ENCODE data around the gene CYTH1. TPM values are rescaled to one million over a fixed set of nuclear protein-coding genes. Genes with fewer than 3 reads are reported as not detected.

The CYTH1 gene
- total RNA-seq, 1 donor from 2014 or later = 25.0 TPM

DNA sequence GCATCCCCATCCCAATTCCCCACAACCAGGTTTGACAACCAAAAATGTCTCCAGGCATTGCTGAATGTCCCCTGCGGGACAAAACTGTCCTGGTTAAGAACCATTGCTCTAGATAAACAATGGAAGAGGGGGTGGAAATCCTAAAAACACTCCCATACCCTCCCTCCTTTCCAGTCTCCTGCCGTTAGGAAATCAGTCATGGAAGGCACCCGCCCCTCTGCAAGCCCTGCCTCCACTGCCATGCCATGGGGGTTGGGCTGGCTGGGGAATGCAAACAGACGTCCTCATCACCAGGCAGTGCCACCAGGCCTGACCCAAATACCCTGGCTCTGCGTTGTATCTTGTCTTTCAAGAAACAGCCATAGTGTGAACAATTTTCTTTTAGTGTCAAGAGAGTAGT is 57.5 kb downstream of the CYTH1 start:
- H3K4me3 Mint-ChIP-seq (ENCODE audit: unreplicated experiment) = no peak overlapping the region
- no peaks in the 10 kb centered on the region for H3K9me3 Mint-ChIP-seq (ENCODE audit: unreplicated experiment)

DNA sequence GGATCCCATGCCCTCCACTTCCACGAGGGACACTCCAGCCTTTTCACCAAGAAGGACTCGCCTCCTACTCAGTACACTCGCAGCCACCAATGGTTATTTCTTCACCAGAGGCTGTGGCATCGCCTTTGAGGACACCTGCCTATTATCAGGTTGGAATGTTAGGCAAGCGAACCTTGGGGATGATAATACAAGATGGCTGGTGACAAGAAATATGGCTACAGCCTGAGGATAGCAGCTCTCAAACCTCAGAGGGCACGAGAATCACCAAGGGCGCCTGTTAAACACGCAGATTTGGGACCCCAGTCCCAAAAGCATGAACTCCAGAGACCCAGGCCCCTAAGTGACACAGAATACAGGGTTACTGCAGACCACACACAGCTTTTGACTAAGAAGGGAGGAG is 58.1 kb downstream of the CYTH1 start:
- Histone ChIP-seq H3K4me2 (ENCODE audit: low read length) (peak overlapping the region; percentile 84), H3K27ac (ENCODE audit: low read depth, low read length) (no peak overlapping the region), H3K4me3 (ENCODE audit: insufficient read depth, low read depth, low read length) (no peak overlapping the region), H3K36me3 (ENCODE audit: insufficient read depth, low read length) (no peaks in the 10 kb centered on the region), H2AFZ (ENCODE audit: low read depth, low read length) (no peak overlapping the region), H3K27me3 (ENCODE audit: insufficient read depth, low read length) (no peaks in the 10 kb centered on the region), H3K9ac (ENCODE audit: low read length) (no peak overlapping the region), H4K20me1 (ENCODE audit: insufficient read depth, low read length) (peaks cover 80% of the 10 kb centered on the region), H3K9me3 (ENCODE audit: insufficient read depth, low read depth, low read length) (no peaks in the 10 kb centered on the region), H3K4me1 (ENCODE audit: insufficient read depth, low read length) (peaks cover 11% of the 10 kb centered on the region), H3K79me2 (ENCODE audit: insufficient read depth, low read length) (peaks cover 53% of the 10 kb centered on the region)
- Mint-ChIP-seq H3K4me3 (ENCODE audit: unreplicated experiment) (no peak overlapping the region), H3K27me3 (ENCODE audit: low read depth, unreplicated experiment) (no peaks in the 10 kb centered on the region), H3K4me1 (ENCODE audit: low read depth, unreplicated experiment) (peaks cover 31% of the 10 kb centered on the region), H3K36me3 (ENCODE audit: low read depth, unreplicated experiment) (peaks cover 3% of the 10 kb centered on the region), H3K9me3 (ENCODE audit: unreplicated experiment) (no peaks in the 10 kb centered on the region), H3K27ac (ENCODE audit: unreplicated experiment) (no peak overlapping the region)
- TF ChIP-seq, protein P1, sequence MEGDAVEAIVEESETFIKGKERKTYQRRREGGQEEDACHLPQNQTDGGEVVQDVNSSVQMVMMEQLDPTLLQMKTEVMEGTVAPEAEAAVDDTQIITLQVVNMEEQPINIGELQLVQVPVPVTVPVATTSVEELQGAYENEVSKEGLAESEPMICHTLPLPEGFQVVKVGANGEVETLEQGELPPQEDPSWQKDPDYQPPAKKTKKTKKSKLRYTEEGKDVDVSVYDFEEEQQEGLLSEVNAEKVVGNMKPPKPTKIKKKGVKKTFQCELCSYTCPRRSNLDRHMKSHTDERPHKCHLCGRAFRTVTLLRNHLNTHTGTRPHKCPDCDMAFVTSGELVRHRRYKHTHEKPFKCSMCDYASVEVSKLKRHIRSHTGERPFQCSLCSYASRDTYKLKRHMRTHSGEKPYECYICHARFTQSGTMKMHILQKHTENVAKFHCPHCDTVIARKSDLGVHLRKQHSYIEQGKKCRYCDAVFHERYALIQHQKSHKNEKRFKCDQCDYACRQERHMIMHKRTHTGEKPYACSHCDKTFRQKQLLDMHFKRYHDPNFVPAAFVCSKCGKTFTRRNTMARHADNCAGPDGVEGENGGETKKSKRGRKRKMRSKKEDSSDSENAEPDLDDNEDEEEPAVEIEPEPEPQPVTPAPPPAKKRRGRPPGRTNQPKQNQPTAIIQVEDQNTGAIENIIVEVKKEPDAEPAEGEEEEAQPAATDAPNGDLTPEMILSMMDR (IDR thresholded peaks at IDR 0.05; ENCODE audit: insufficient read depth, low read depth, low read length) = no peak
- TF ChIP-seq EZH2 (IDR thresholded peaks at IDR 0.05; ENCODE audit: insufficient read depth, low read length) = no peak
- FAIRE-seq (no peak), DNase-seq (ENCODE audit: low read depth) (no peak)

More for the DNA sequence above, 57.5 kb downstream of the CYTH1 start:
- no peak overlapping the region for H3K4me2 ChIP-seq (ENCODE audit: low read length)
- H3K27me3 Mint-ChIP-seq (ENCODE audit: low read depth, unreplicated experiment) = no peaks in the 10 kb centered on the region
- peaks cover 57% of the 10 kb centered on the region for H3K79me2 ChIP-seq (ENCODE audit: insufficient read depth, low read length)
- H3K4me1 ChIP-seq (ENCODE audit: insufficient read depth, low read length) = peaks cover 11% of the 10 kb centered on the region
- peaks cover 37% of the 10 kb centered on the region for H3K4me1 Mint-ChIP-seq (ENCODE audit: low read depth, unreplicated experiment)
- H3K9ac ChIP-seq (ENCODE audit: low read length) = no peak overlapping the region
- H3K36me3 ChIP-seq (ENCODE audit: insufficient read depth, low read length) = no peaks in the 10 kb centered on the region
- H3K36me3 Mint-ChIP-seq (ENCODE audit: low read depth, unreplicated experiment) = peaks cover 3% of the 10 kb centered on the region
- no peaks in the 10 kb centered on the region for H3K27me3 ChIP-seq (ENCODE audit: insufficient read depth, low read length)
- H3K4me3 ChIP-seq (ENCODE audit: insufficient read depth, low read depth, low read length) = no peak overlapping the region
- FAIRE-seq = no peak
- no peak overlapping the region for H3K27ac Mint-ChIP-seq (ENCODE audit: unreplicated experiment)
- TF ChIP-seq, protein P1 (IDR thresholded peaks at IDR 0.05; ENCODE audit: insufficient read depth, low read depth, low read length) = no peak
- no peak for TF ChIP-seq EZH2 (IDR thresholded peaks at IDR 0.05; ENCODE audit: insufficient read depth, low read length)
- H2AFZ ChIP-seq (ENCODE audit: low read depth, low read length) = no peak overlapping the region
- no peaks in the 10 kb centered on the region for H3K9me3 ChIP-seq (ENCODE audit: insufficient read depth, low read depth, low read length)
- no peak overlapping the region for H3K27ac ChIP-seq (ENCODE audit: low read depth, low read length)
- peaks cover 80% of the 10 kb centered on the region for H4K20me1 ChIP-seq (ENCODE audit: insufficient read depth, low read length)
- DNase-seq (ENCODE audit: low read depth) = no peak

DNA sequence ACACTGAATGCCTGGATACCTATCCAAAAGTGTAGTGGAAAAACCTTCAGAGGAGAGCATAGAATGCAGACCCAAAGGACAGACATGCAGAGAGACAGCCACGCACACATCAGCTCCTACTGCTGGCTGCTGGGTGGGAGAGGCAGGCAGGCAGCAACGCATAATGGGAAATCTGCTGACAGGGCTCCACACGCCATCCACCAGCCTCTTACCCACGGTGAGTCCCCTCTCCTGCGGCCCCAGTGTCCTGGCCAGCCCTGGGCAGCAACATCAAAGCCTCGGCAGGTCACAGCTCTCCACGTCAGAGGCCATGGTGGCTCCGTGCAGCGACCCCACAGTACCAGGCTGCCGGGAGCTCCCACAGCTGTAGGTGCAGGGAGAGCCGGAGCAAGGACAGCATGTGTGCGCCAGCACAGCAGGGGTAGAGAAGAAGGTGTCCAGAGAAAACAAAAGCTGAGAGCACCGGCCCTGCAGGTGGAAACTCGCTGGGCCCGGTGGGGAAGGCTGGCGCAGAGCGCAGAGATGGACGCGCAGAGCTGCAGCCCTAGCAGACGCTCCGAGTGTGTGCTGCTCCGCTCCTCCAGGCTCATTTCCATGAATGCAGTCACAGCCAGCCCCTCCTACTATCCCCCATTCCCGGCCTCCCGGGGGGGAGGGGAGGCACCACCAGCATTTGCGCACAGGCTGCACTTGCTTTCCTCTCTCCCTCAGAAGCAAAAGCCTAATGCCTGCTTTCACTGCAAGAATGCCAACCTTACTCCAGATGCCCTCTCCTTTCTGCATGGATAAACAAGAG is 58.9 kb downstream of the CYTH1 start:
- H3K27ac Mint-ChIP-seq (ENCODE audit: unreplicated experiment) = peak overlapping the region; percentile 83
- peak; percentile 16 for DNase-seq (ENCODE audit: low read depth)
- TF ChIP-seq, protein P1 (IDR thresholded peaks at IDR 0.05; ENCODE audit: insufficient read depth, low read depth, low read length) = no peak

More for the DNA sequence above, 58.9 kb downstream of the CYTH1 start:
- Histone ChIP-seq H3K79me2 (ENCODE audit: insufficient read depth, low read length) (peaks cover 52% of the 10 kb centered on the region), H3K4me1 (ENCODE audit: insufficient read depth, low read length) (peaks cover 11% of the 10 kb centered on the region), H4K20me1 (ENCODE audit: insufficient read depth, low read length) (peaks cover 87% of the 10 kb centered on the region), H3K4me2 (ENCODE audit: low read length) (peak overlapping the region; percentile 84), H2AFZ (ENCODE audit: low read depth, low read length) (no peak overlapping the region), H3K9me3 (ENCODE audit: insufficient read depth, low read depth, low read length) (no peaks in the 10 kb centered on the region), H3K36me3 (ENCODE audit: insufficient read depth, low read length) (no peaks in the 10 kb centered on the region), H3K4me3 (ENCODE audit: insufficient read depth, low read depth, low read length) (peak overlapping the region; percentile 45), H3K9ac (ENCODE audit: low read length) (no peak overlapping the region), H3K27me3 (ENCODE audit: insufficient read depth, low read length) (no peaks in the 10 kb centered on the region), H3K27ac (ENCODE audit: low read depth, low read length) (no peak overlapping the region)
- peaks cover 3% of the 10 kb centered on the region for H3K36me3 Mint-ChIP-seq (ENCODE audit: low read depth, unreplicated experiment)
- FAIRE-seq = no peak
- peak overlapping the region; percentile 46 for H3K4me3 Mint-ChIP-seq (ENCODE audit: unreplicated experiment)
- no peaks in the 10 kb centered on the region for H3K9me3 Mint-ChIP-seq (ENCODE audit: unreplicated experiment)
- H3K4me1 Mint-ChIP-seq (ENCODE audit: low read depth, unreplicated experiment) = peaks cover 30% of the 10 kb centered on the region
- no peaks in the 10 kb centered on the region for H3K27me3 Mint-ChIP-seq (ENCODE audit: low read depth, unreplicated experiment)

Measured in astrocyte (in vitro differentiated cells and primary cell).